HepG2 (cell line): Measurements from ENCODE around the gene OR1F1. TPM values are rescaled to one million over a fixed set of nuclear protein-coding genes. Genes with fewer than 3 reads are reported as not detected.
A peak's percentile ranks its signal among the peaks of the same experiment; 100 is the strongest.

ENCODE experiments used
- AHR ChIP-seq: IDR thresholded peaks from 2 replicates; pipeline ENCODE4 v1.6.1; 2018; ENCODE audit warnings: missing genetic modification reagents, missing compliant biosample characterization
- ARNT2 ChIP-seq: sonication (generic); formaldehyde crosslinking; IDR thresholded peaks from 2 replicates; pipeline ENCODE4 v1.8.0; 2022; ENCODE audit warnings: mild to moderate bottlenecking, low read depth, missing genetic modification reagents, moderate library complexity
- CCDC6 ChIP-seq: sonication (generic); formaldehyde crosslinking; IDR thresholded peaks from 2 replicates; pipeline ENCODE4 v1.8.1; 2022; ENCODE audit warnings: mild to moderate bottlenecking, missing genetic modification reagents, moderate library complexity
- CENPT ChIP-seq: sonication (generic); formaldehyde crosslinking; IDR thresholded peaks from 2 replicates; pipeline ENCODE4 v1.8.0; 2022; ENCODE audit warnings: low read depth, mild to moderate bottlenecking, moderate library complexity, missing genetic modification reagents
- HNRNPLL ChIP-seq: fragments of 200-400 bp; formaldehyde crosslinking; IDR thresholded peaks from 2 replicates; pipeline ENCODE4 v1.6.1; 2017; ENCODE audit warnings: mild to moderate bottlenecking, low read depth, low read length; ENCODE audit not compliant: poor library complexity, severe bottlenecking
- HOXD1 ChIP-seq: sonication (generic); formaldehyde crosslinking; IDR thresholded peaks from 2 replicates; pipeline ENCODE4 v1.5.0; 2020; ENCODE audit warnings: missing genetic modification reagents
- MED8 ChIP-seq: sonication (generic); formaldehyde crosslinking; IDR thresholded peaks from 2 replicates; pipeline ENCODE4 v1.8.1; 2023; ENCODE audit warnings: mild to moderate bottlenecking, missing genetic modification reagents; ENCODE audit not compliant: insufficient replicate concordance
- MXD4 ChIP-seq: IDR thresholded peaks from 2 replicates; pipeline ENCODE4 v1.6.1; 2016; ENCODE audit warnings: mild to moderate bottlenecking, missing biosample characterization, missing genetic modification reagents
- NFYC ChIP-seq: IDR thresholded peaks from 2 replicates; pipeline ENCODE4 v1.6.1; 2016; ENCODE audit warnings: missing genetic modification reagents, missing compliant biosample characterization
- POLR2AphosphoS5 ChIP-seq: IDR thresholded peaks from 2 replicates; pipeline ENCODE4 v1.6.1; 2012; ENCODE audit warnings: low read depth, low read length
- REPIN1 ChIP-seq: sonication (generic); formaldehyde crosslinking; IDR thresholded peaks from 2 replicates; pipeline ENCODE4 v1.8.0; 2022; ENCODE audit warnings: missing genetic modification reagents, low read depth, mild to moderate bottlenecking, borderline replicate concordance
- RXRB ChIP-seq: IDR thresholded peaks from 2 replicates; pipeline ENCODE4 v1.6.1; 2016; ENCODE audit warnings: borderline replicate concordance, missing genetic modification reagents, missing compliant biosample characterization
- TEAD3 ChIP-seq: optimal IDR thresholded peaks from 2 replicates; pipeline ENCODE3; 2016; ENCODE audit warnings: borderline replicate concordance
- ZFP1 ChIP-seq: IDR thresholded peaks from 2 replicates; pipeline ENCODE4 v1.6.1; 2016
- ZNF326 ChIP-seq: sonication (generic); formaldehyde crosslinking; IDR thresholded peaks from 2 replicates; pipeline ENCODE4 v1.4.0; 2020; ENCODE audit warnings: missing genetic modification reagents, borderline replicate concordance
- ZNF33A ChIP-seq: sonication (generic); formaldehyde crosslinking; IDR thresholded peaks from 2 replicates; pipeline ENCODE4 v1.5.1; 2020; ENCODE audit warnings: missing genetic modification reagents, mild to moderate bottlenecking, moderate library complexity, borderline replicate concordance
- ZNF614 ChIP-seq: IDR thresholded peaks from 2 replicates; pipeline ENCODE4 v1.6.1; 2018; ENCODE audit warnings: missing biosample characterization, missing genetic modification reagents, inconsistent platforms, borderline replicate concordance
- ZNF772 ChIP-seq: sonication (generic); formaldehyde crosslinking; IDR thresholded peaks from 2 replicates; pipeline ENCODE4 v1.5.0; 2020; ENCODE audit warnings: mild to moderate bottlenecking, missing genetic modification reagents
- polyA plus RNA-seq, 8 experiments: library from polyadenylated mRNA; depleted of rRNA in 3 of 8; stranded (reverse) in 7 of 8; unstranded in 1 of 8; fragments of >200 nt; fragmentation: Illumina TruSeq in 4 of 8; extraction: Trizol in 4 of 8; gene quantifications; 2 replicates each; pipeline versions ENCODE4 v1.2.1 to v1.2.3, GENCODE V29; 2011 to 2016; ENCODE audit warnings: low read depth in 4 of 8, missing spikeins in 1 of 8, mixed read lengths in 1 of 8; ENCODE audit not compliant: insufficient read depth in 1 of 8
- total RNA-seq, 5 experiments: library from RNA; depleted of rRNA; stranded (reverse); fragments of >200 nt; fragmentation: Illumina TruSeq; extraction: Trizol; gene quantifications; 2 replicates each; pipeline ENCODE4 v1.2.3, GENCODE V29; 2016; ENCODE audit warnings: low read depth in 1 of 5
- TF ChIP-seq, protein P1 (sequence below): sonication (generic); formaldehyde crosslinking; IDR thresholded peaks from 2 replicates; pipeline ENCODE4 v1.8.0; 2022; ENCODE audit warnings: missing genetic modification reagents, mild to moderate bottlenecking, moderate library complexity, borderline replicate concordance
- TF ChIP-seq, protein P2 (sequence below): sonication (generic); IDR thresholded peaks from 2 replicates; pipeline ENCODE4 v1.6.1; 2016; ENCODE audit warnings: low read depth, borderline replicate concordance
- TF ChIP-seq, protein P3 (sequence below): sonication (generic); formaldehyde crosslinking; IDR thresholded peaks from 2 replicates; pipeline ENCODE4 v1.5.1; 2020; ENCODE audit warnings: mild to moderate bottlenecking, missing genetic modification reagents, moderate library complexity
- TF ChIP-seq, protein P4 (sequence below): IDR thresholded peaks from 2 replicates; pipeline ENCODE4 v1.6.1; 2016; ENCODE audit warnings: low read depth, borderline replicate concordance

OR1F1 gene
- total and polyA plus RNA-seq, 2 of the 13 experiments (the other 11 are each of a cell fraction or from before 2014, with no cell fraction given) = 0.90 TPM; not detected in 1

DNA sequence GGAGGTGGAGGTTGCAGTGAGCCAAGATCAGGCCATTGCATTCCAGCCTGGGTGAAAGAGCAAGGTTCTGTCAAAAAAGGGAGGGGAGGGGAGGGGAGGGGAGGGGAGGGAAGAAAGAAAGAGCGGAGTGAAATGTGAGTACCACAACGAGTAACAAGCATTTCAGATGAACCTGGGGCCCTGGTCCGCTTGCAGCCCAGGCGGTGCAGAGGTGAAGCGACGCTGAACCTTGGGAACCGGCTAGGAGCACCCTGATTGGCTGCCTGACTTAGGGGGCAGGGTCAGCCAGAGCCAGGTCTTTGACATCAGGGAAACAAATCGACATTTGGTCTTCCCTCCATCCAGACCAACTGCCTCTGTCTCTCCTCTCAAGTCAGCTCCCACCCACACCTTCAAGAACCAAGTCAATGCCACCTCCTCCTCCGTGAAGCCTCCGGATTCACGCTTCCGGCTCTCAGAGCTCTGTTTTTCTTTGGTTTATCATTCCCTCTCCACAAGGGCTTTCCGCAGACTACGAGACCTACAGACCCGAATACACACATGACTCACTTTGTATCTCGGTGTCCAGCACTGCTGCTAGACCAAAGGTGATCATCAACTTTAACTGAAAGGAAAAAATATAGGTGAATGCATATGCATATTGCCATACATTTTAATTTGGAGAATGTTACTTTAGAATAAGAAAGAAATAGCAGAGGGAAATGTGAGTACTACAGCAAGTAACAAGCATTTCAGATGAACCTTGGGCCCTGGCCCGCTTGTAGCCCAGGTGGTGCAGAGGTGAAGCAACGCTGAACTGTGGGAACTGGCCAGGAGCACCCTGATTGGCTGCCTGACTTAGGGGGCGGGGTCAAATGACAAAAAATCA is 19.3 kb downstream of the OR1F1 start (continued):
- 0 out of 2 replicates have a peak, but pooled peaks have one; percentile 24 for TF ChIP-seq ZNF614 (CRISPR knock-in tag)
- TF ChIP-seq POLR2AphosphoS5 = peak; percentile 61
- TF ChIP-seq RXRB (CRISPR knock-in tag) = peak; percentile 12; the same call in 1 of the 2 replicates
- TF ChIP-seq TEAD3 (CRISPR knock-in tag) = peak; percentile 25
- TF ChIP-seq, protein P1, sequence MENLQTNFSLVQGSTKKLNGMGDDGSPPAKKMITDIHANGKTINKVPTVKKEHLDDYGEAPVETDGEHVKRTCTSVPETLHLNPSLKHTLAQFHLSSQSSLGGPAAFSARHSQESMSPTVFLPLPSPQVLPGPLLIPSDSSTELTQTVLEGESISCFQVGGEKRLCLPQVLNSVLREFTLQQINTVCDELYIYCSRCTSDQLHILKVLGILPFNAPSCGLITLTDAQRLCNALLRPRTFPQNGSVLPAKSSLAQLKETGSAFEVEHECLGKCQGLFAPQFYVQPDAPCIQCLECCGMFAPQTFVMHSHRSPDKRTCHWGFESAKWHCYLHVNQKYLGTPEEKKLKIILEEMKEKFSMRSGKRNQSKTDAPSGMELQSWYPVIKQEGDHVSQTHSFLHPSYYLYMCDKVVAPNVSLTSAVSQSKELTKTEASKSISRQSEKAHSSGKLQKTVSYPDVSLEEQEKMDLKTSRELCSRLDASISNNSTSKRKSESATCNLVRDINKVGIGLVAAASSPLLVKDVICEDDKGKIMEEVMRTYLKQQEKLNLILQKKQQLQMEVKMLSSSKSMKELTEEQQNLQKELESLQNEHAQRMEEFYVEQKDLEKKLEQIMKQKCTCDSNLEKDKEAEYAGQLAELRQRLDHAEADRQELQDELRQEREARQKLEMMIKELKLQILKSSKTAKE = no peak
- TF ChIP-seq HOXD1 (CRISPR knock-in tag) = no peak
- no peak for TF ChIP-seq AHR (CRISPR knock-in tag)
- no peak for TF ChIP-seq HNRNPLL
- TF ChIP-seq ZNF772 = 0 out of 2 replicates have a peak, but pooled peaks have one; percentile 66
- no peak for TF ChIP-seq ARNT2 (CRISPR knock-in tag)
- peak; percentile 45; the same call in 1 of the 2 replicates for TF ChIP-seq MXD4 (CRISPR knock-in tag)
- TF ChIP-seq ZNF33A (CRISPR knock-in tag) = no peak
- TF ChIP-seq, protein P2, sequence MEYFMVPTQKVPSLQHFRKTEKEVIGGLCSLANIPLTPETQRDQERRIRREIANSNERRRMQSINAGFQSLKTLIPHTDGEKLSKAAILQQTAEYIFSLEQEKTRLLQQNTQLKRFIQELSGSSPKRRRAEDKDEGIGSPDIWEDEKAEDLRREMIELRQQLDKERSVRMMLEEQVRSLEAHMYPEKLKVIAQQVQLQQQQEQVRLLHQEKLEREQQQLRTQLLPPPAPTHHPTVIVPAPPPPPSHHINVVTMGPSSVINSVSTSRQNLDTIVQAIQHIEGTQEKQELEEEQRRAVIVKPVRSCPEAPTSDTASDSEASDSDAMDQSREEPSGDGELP = peak; percentile 82
- TF ChIP-seq ZNF326 (CRISPR knock-in tag) = no peak
- TF ChIP-seq, protein P3, sequence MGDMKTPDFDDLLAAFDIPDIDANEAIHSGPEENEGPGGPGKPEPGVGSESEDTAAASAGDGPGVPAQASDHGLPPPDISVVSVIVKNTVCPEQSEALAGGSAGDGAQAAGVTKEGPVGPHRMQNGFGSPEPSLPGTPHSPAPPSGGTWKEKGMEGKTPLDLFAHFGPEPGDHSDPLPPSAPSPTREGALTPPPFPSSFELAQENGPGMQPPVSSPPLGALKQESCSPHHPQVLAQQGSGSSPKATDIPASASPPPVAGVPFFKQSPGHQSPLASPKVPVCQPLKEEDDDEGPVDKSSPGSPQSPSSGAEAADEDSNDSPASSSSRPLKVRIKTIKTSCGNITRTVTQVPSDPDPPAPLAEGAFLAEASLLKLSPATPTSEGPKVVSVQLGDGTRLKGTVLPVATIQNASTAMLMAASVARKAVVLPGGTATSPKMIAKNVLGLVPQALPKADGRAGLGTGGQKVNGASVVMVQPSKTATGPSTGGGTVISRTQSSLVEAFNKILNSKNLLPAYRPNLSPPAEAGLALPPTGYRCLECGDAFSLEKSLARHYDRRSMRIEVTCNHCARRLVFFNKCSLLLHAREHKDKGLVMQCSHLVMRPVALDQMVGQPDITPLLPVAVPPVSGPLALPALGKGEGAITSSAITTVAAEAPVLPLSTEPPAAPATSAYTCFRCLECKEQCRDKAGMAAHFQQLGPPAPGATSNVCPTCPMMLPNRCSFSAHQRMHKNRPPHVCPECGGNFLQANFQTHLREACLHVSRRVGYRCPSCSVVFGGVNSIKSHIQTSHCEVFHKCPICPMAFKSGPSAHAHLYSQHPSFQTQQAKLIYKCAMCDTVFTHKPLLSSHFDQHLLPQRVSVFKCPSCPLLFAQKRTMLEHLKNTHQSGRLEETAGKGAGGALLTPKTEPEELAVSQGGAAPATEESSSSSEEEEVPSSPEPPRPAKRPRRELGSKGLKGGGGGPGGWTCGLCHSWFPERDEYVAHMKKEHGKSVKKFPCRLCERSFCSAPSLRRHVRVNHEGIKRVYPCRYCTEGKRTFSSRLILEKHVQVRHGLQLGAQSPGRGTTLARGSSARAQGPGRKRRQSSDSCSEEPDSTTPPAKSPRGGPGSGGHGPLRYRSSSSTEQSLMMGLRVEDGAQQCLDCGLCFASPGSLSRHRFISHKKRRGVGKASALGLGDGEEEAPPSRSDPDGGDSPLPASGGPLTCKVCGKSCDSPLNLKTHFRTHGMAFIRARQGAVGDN (CRISPR knock-in tag) = peak; percentile 50
- no peak for TF ChIP-seq CENPT (CRISPR knock-in tag)
- TF ChIP-seq ZFP1 (CRISPR knock-in tag) = peak; percentile 73; the same call in 1 of the 2 replicates
- TF ChIP-seq CCDC6 (CRISPR knock-in tag) = 0 out of 2 replicates have a peak, but pooled peaks have one; percentile 36
- TF ChIP-seq NFYC = peak; percentile 73
- TF ChIP-seq, protein P4, sequence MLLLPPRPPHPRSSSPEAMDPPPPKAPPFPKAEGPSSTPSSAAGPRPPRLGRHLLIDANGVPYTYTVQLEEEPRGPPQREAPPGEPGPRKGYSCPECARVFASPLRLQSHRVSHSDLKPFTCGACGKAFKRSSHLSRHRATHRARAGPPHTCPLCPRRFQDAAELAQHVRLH (CRISPR knock-in tag) = peak; percentile 56; the same call in 1 of the 2 replicates
- TF ChIP-seq MED8 (CRISPR knock-in tag) = no peak
- 0 out of 2 replicates have a peak, but pooled peaks have one; percentile 51 for TF ChIP-seq REPIN1
